ENCODE data around the gene PACSIN2.
"Not testable (repeated sequence)": the region's sequence is repeated elsewhere in the genome, so short reads cannot be mapped to it uniquely, and the experiment has no call there.

Gene PACSIN2

DNA sequence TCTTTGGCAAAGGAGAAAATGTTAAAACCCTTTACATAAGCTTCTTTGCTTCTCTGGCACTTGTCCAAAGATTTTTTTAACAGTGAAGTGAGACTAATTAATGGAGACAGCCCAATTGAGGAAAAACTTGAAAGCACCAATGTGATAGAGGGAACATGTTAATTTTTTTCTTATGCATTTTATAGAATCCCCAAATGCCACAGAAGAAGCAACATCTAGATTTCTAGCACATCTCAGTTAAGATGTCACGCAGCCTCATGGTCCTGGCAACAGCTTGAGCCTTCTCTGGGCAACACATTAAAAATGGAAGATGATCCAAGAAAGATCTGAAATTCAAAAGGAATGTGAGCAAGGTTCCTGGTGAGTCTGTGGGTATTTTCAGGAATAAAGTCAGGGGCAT, 48.5 kb downstream of the PACSIN2 start:
- no peak for DNase-seq (ENCODE audit: low read depth in 2 of 2)

DNA sequence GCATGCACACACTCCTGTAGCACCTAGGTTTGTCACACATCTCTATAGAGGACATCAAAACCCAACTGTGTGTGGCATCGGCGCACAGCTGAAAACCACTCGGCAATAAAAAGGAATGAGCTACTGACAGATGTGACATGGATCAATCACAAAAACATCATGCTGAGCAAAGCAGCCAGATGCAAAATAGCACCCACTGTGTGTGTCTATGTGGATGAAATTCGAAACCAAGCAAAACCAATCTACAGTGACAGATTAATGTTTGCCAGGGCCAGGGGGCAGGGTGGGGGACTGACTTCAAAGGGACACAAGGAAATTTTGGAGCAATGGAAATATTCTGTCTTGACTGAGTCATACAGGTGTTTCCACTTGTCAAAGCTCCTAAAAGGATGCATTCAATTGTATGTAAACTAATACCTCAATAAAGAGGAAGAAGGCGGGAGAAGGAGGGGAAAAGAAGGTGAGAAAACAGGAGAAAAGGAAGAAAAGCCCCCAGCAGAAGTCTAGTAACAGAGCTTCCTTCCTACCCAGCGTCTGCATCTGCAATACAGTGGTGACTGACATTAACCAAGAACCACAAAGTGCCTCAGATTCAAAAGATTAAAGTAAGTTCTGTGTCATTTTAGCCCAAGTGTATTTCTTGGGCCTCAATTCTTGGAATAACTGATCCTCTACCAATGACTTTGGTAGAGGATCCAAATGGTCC, 49.8 kb downstream of the PACSIN2 start:
- no peak for DNase-seq (ENCODE audit: low read depth in 2 of 2)

DNA sequence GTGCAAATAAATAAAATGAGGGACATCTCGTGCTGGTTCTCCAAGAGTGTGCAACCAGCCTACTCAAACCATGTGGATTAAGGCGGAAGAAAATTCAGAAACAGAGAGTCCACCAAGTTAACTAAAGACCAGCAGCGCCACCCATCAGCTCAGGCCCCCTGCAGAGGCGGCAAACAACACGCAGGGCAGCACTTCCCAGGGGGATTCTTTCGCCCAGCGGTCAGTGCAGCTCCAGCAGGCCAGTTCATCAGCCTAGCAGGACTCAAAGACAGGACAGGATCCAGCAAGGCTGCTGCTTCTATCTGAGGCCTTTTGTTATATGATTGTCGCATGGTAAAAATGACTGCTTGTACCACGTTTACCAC, 51.7 kb downstream of the PACSIN2 start:
- no peak for DNase-seq (ENCODE audit: low read depth in 2 of 2)

DNA sequence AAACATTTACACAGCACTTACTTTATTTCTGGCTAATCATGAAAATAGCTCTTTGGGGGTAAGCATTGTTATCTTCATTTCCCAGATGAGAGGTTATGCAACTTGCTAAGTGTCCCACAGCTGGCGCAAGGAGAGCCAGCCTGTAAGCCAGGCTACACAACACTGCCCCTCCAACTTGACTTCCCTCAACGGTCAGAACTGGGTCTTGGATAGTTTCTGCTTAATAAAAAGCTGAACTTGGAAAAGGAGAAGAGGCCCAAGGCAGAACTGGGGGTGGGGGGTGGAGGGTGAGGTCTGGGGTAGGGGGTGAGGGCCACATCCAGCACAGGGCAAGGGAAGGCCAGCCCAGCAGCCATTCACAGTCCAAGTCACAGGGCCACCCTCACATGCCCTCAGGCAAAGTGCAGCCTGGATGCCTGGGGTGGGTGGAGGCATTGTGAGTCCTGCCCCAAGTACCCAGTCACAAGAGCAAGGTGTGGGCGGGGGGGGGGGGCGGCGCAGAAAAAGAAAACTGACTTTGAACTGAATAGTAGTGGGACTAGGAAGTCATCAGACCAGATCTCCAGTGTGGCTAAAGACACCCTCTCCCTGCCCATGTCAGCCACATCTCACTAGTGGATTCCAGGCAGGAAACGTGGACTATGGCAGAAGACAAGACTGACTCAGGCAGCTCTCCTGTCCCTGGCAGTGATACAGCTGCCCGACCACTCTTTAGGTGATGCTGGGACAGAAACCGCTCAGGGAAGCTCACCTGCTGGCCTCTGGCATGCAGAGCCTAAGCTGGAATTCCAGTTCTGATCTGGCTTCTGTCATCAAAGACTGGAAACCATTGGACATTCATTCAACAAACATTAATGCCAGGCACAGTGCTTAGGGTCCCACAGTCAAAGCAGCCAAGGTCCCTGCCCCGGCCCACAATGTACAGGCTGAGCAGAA, 52.4 kb downstream of the PACSIN2 start:
- DNase-seq (ENCODE audit: low read depth in 2 of 2) = no peak

DNA sequence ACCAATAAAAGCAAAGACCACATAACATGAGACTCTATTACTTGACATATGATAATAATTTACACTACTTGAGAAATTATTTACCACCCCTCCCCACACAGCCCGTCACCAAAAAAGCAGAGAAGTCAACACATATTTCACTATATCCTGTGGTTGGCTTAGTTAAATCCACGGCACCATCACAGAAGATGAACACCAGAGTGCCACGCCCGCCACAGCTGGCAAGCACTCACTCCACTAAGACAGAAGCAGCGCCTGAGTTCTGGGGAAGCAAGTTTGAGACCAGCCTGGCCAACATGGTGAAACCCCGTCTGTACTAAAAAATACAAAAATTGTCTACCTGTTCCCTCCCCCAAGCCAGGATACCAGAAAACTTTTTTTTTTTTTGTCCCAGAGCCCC, 53.1 kb downstream of the PACSIN2 start:
- no peak for DNase-seq (ENCODE audit: low read depth in 2 of 2)

DNA sequence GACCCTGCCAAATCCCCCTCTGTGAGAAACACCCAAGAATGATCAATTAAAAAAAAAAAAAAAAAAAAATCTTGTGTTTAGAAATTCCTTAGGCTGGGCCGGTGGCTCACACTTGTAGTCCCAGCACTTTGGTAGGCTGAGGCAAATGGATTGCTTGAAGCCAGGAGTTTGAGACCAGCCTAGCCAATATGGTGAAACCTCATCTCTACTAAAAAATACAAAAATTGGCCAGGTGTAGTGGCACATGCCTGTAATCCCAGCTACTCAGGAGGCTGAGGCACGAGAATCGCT, 53.6 kb downstream of the PACSIN2 start:
- DNase-seq (ENCODE audit: low read depth in 2 of 2) = not testable (repeated sequence)

DNA sequence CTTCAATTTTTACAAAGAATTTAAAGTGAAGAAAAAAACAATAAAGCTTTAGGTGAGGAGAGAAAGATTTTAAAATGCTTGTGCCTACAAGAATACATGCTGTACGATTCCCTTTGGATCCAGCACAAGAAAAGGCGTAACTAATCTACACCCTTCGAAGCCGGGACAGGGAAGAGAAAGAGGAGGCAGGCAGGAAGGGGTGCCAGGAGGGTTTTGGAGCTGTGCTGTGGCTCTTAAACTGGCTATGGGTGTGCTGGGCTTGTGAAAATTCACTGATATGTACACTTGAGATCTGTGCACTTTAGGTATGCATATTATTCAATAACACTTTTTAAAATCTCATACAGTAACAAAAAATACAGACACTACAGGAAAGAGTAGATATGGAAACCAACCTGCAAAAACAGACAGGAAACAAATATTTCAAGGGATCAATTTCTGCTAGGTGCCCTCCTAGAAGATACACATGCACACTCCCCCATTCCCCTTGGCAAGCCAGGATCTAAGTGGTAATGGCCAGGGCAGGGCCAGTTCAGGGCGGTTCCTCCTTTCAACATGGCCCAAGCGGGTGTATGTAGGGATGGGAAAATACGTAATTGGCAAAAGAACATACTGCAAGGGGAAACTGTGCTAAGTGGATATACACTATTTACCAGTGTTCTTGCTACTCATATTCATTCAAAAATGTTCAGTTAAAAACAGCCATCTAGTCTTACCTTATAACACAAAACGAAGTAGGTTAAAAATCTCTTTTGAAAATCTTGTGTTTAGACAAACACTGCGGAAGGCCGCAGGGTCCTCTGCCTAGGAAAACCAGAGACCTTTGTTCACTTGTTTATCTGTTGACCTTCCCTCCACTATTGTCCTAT, 54.2 kb downstream of the PACSIN2 start:
- DNase-seq (ENCODE audit: low read depth in 2 of 2) = no peak

DNA sequence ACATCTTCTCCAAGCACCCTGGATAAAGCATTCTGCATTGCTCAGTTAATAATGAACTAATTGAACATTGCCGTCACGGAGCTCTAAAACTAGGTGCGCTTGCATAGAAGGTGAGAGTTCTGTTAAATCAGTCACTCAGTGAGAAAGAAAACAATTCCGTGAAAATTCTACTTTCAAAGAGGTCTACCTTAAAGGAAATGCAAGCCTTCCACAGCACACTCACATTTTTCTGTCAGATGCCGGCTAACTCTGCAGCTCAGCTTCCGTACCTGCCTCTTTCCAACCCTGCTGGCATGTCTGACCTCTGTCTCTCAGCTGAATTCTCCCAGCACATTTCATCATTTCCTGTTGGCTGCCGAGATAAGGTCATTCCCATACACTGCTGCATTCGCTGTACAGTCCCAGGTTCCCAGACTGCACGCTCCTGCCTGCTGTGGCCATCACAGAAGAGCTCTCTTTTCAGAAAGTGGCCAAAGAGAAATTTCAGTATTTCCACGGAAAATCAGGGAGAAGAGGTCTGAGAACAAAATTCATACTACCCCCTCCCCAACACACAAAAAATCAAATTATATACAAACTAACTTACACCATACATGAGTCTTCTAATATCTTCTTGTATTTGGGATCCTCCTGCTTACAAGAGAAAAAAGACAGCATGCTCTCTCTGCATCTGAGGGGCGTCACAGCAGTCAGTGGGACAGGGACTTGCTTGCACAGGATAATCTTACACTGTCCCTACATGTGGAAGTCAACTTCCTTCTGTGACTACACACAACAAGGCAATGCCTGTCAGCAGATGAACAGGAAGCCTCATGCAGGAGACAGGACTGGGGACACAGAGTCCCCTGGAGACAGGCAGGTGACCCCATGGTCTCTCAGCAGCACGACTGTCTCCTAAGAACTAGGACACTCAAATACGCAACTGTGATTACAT, 55.1 kb downstream of the PACSIN2 start:
- no peak for DNase-seq (ENCODE audit: low read depth in 2 of 2)

DNA sequence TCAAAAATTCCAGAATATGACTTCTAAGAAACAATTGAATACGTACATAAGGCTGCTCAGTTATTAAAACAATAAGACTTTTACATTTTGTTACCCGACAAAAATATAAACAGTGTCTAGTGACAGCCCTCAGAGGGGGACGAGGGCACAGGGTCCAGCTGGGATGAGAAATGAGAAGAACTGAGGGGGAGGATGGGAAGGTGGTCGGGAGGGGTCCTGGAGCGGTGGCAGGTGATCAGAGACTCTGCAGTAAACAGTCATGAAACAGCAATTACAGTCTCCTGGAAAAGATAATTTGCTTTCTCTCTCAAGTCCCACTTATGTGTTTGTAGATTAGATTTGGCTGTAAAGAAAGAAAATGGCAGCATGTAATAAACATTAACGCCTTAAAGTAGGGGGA, 56.0 kb downstream of the PACSIN2 start:
- DNase-seq (ENCODE audit: low read depth in 2 of 2) = no peak

DNA sequence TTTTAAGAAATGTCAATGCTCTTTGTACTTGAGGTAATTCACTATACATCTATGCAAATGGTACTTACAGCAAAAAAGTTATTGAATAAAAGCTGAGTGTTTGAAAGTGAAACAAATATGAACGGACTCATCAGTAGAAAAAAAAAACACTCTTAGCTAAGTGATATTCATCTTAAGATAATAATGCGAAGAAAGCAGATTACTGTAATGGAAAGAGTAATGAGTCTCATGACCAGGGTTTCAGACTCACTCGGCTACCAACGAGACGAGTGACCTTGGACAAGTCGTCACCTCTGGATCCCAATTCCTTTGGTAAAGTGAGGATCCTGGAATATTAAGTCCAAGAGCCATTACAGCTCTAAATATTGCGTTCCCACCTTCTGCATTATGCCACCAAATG, 57.0 kb downstream of the PACSIN2 start:
- DNase-seq (ENCODE audit: low read depth in 2 of 2) = no peak

DNA sequence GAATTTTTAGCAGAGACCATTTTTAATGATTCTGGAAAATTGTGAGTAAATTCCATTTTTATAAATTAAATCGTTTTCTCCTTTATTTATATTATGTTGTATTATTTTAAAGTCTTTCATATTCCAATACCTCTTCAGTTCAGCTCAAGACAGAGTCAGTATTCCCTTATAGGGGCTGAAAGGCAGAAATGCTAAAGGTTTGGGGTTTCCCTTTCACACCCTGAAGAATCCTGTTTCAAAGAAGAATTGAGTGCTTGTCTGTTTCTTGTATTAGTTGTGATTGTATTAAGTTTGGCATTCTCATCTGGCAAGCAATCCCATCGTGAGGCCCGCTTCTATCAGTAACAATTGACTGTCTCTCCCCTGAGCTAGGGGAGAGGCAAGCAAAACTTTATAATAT, 57.4 kb downstream of the PACSIN2 start:
- DNase-seq (ENCODE audit: low read depth in 2 of 2) = no peak

DNA sequence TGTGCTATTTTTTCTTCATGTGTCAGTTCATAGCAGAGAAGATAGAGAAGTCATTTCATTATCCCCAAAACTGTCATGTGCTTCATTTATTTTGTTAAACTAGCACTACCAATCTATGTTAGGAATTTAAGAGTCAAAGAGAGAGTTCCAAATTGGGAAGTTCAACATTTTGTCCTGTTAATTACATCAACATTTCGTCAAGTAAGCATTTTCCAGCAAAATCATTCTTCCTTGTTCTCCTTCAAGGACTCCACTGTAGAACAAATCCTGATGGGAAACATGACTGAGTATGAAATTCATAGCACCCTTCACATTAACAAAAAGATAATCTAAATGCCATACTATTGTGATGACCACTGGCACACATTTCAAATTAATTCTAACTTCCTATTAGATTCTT, 59.1 kb downstream of the PACSIN2 start:
- no peak for DNase-seq (ENCODE audit: low read depth in 2 of 2)

DNA sequence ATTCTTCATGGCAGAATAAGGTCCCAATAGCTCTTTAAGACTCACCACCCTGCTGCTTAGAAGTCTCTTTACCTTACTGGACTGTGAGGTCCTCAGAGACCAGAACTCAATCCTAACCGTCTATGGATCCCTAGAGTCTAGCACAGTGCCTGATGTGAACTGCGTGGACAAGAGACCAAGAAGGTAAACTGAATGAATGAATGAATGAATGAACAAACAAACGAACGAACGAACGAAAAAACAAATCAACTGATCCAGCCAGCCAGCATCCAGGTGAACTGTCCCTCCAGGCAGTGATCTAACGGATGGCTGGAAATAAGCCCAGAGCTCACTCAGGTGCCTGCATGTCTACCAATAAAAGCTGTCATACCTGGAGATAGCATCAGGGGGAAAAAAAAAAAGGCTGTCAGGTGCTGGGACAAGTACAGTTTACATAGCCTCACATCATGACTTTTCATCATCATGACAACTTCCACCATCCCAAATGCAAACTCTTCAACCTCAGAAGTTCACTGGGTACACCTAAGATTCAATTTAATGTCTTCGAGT, 59.8 kb downstream of the PACSIN2 start:
- no peak for DNase-seq (ENCODE audit: low read depth in 2 of 2)

DNA sequence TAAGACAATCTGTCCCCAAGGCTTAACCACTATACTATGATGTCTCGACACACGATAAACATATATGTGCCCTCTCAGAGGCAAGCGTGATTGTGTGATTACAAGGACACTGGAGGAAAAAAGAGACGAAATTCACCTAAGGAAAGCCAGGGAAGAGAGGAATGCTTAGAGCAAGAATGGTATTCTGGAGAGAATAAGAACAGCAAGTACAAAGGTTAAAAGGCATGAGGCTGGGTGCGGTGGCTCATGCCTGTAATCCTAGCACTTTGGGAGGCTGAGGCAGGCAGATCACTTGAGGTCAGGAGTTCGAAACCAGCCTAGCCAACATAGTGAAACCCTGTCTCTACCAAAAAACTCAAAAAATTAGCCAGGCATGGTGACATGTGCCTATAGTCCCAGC, 61.2 kb downstream of the PACSIN2 start:
- DNase-seq (ENCODE audit: low read depth in 2 of 2) = not testable (repeated sequence)

DNA sequence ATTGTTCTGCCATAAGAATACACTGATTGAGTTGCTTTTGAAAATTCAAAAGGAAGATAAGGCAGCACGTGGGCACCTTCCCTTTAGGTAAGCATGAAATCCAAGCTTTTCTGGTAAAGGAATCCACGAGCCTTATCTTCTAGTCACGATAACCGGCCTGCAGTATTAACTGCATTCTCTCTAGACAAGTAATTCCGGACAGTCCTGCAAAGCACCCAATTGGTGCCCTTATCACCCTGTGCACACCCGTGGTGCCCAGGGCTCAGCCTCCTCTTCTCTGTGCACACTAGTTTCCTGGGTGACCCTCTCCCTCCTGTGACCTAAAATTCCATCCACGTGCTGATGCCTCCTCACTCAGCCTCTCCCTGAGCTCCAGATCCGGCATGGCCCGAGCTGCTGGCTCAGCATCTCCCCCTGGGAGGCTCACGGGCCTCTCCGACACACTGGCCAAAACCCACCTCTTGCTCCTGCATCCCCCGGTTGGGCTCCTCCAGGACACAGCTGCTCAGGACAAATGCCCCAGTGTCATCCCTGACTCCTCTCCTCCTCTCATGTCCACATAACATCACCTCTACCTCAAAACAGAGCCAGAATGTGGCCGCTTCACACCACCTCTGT, 63.7 kb downstream of the PACSIN2 start:
- DNase-seq (ENCODE audit: low read depth in 2 of 2) = no peak

DNA sequence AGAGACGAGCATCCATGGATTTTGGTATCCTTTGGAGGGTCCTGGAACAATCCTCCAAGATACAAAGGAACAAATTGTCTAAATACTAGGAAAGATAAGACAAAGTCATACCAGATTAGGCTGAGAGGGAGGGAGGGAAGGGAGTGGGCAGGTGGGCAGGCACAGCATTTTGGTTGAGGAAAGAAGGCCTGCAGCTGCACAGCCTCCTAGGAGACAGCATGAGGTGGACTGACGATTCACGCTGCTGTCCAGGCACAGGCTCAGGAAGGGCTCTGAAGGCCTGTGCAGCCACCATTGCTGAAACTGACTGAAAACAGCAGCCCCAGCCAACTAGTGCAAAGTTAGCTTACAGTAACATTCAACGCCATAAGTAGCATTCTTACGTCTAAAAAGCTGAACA, 64.7 kb downstream of the PACSIN2 start:
- DNase-seq (ENCODE audit: low read depth in 2 of 2) = no peak

DNA sequence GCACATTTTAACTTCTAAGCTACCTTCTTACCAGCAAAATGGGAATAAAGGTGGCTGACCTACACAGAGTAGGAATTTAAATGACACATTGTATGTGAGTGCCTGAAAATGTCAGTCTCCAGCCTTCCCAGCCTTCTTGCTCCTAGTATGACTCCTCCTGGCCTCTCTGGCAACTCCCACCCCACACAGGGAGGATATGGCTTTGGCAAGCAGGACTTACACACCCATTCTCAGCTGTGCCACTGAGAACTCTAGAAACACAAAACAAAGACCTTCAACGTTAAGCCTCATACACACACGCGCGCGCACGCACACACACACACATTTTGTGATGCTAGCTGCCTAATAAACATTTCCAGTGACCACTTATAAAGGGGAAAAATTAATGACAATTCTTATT, 65.8 kb downstream of the PACSIN2 start:
- DNase-seq (ENCODE audit: low read depth in 2 of 2) = no peak

DNA sequence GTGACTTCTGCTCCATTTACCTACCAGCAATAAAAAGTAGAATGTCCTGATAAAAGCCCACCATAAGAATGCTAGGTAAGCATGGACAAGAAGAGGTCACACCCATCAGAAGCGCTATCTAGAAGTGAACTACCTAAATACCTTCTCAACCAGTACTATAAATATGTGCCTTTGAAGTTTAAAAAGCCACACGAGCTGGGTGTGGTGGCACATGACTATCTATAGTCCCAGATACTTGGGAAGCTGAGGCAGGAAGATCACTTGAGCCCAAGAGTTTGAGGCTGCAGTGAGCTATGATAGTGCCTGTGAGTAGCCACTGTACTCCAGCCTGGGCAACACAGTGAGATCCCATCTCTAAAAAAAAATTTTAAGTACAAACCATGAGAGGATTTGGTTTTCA, 66.7 kb downstream of the PACSIN2 start:
- DNase-seq (ENCODE audit: low read depth in 2 of 2) = no peak

DNA sequence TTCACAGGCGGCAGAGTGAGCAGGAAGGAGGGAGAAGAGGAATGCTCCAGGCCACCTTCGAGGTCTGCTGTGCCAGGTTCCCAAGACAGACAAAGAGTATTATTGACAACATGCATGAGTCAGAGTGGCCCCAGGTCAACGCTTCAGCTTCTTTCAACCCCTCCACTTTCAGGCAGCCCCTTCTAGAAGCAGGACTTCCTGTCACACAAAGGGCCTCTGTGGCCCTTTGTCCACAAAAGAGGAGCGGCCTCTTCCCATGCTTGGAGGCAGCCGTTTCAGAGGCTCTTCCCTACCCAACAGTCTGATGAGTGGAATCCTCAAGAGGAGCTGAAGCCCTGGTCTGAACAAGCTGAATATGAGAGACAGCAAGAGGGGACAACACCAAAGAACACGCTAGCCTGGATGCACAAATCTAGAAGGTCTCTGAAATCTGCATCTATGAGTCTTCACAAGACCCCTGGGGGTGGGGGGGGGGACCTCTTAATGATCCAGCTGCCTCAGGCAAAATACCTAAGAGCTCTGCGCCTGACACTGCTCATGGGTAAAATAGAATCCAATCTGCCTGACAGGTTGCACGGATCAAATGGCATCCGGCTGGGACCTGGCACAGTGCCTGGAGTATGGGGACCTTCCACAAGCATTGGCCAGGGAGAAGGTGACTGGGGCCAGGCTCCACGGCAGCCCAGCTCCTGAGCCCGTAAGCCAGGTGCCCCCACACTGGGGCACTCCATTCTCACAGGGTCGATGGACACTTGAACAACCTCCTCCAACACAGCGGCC, 67.5 kb downstream of the PACSIN2 start:
- DNase-seq (ENCODE audit: low read depth in 2 of 2) = no peak

Measured in stimulated activated CD4-positive, alpha-beta T cell treated with anti-CD3 and anti-CD28 coated beads, Interleukin-1b, Interleukin-23, amount 100 ng/mL, for 1 hour (primary cell).